Stomach (tissue), 4 donors: ENCODE measurements around the gene THBS1.

Experiments used
- CTCF ChIP-seq, 7 experiments: fragments of 450-650 bp in 4 of 7; fragments of 200-600 bp in 3 of 7; sonication (generic) in 3 of 7; IDR thresholded peaks; one replicate each; pipeline ENCODE4 v1.5.1; 2016 to 2019; ENCODE audit warnings: antibody characterized with exemption in 7 of 7, control low read depth in 2 of 7, mild to moderate bottlenecking in 1 of 7
- EP300 ChIP-seq: sonication (generic); formaldehyde crosslinking; IDR thresholded peaks from one replicate; pipeline ENCODE4 v1.6.1; 2017; ENCODE audit warnings: antibody characterized with exemption
- POLR2A ChIP-seq, 4 donors: fragments of 450-650 bp; IDR thresholded peaks; one replicate each; pipeline ENCODE4 v1.6.1; 2016; ENCODE audit warnings: antibody characterized with exemption in 4 of 4, control low read depth in 2 of 4, mild to moderate bottlenecking in 1 of 4, moderate library complexity in 1 of 4
- POLR2AphosphoS5 ChIP-seq, 3 donors: sonication (generic); formaldehyde crosslinking; IDR thresholded peaks; one replicate each; pipeline ENCODE4 v1.6.1; 2016; ENCODE audit warnings: antibody characterized with exemption in 3 of 3

GRCh38 chr15:39613861-39614260 is 33.0 kb downstream of the THBS1 start:
- no peak for TF ChIP-seq CTCF (IDR thresholded peaks at IDR 0.05)
- TF ChIP-seq POLR2AphosphoS5 (IDR thresholded peaks at IDR 0.05), result no peak
- TF ChIP-seq POLR2A (IDR thresholded peaks at IDR 0.05), result no peak
- no peak for TF ChIP-seq EP300
